KOPT-K1 (cell line): ENCODE measurements around the gene TSPAN13.

Source experiments
- H3K27ac ChIP-seq: fragments of 200-600 bp; sonication (generic); 2 replicates; pipeline ENCODE4 v1.5.1; 2016; ENCODE audit warnings: antibody characterized with exemption, mild to moderate bottlenecking, low read depth, low read length; ENCODE audit not compliant: poor library complexity, severe bottlenecking
- H3K36me3 ChIP-seq: fragments of 200-600 bp; sonication (generic); 2 replicates; pipeline ENCODE4 v1.5.1; 2017; ENCODE audit warnings: antibody characterized with exemption, mild to moderate bottlenecking, low read length, moderate library complexity; ENCODE audit not compliant: insufficient read depth
- H3K9me3 ChIP-seq: fragments of 200-600 bp; sonication (generic); 2 replicates; pipeline ENCODE4 v1.5.1; 2017; ENCODE audit warnings: antibody characterized with exemption, low read length, mild to moderate bottlenecking; ENCODE audit not compliant: insufficient read depth, poor library complexity, severe bottlenecking

The TSPAN13 gene

DNA sequence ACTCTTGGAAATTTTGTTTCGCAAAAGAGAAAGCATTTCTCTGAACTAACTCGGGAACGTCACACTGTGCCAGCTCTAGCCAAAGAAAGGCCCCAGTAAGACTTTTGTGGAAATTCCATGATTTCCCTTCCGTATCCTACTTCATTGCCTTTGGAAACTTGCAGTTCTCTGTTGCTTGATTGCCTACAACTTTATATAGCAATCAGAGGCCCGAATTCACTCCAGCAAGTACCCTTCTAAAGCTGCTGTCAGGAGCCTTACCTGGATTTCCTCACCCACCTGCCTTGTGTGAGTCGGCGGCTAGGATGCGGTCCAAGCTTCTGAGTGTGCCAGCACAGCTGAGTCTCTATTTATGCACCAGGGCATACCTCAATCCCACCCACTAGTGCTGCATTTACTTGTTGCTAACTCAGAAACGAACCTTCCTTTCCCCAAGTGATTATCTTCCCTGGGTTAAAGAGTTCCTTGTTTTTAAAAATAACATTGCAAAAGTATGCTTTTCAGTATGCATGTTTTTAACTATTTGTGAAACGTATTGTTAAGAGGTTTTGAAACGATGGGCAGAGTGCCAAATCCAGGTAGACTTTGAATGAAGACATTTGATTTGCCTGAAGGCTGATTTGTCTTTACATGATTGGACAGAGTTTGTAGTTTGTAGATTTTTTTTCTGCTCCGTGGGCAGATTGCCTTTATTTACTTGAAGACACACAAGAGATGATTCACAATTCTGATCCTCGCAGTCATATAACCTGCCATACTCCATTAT lies 51.3 kb downstream of the TSPAN13 start, which contains the start of gene AGR2:
Gene AGR2 (minus strand): TSS at position 326 of the 766 bp plus-strand sequence. CDS start 3,203 bp downstream, outside the sequence.
- no peak within 1 kb of the TSS for H3K27ac ChIP-seq
- H3K9me3 ChIP-seq: no peaks in the 10 kb centered on the region
- H3K36me3 ChIP-seq: no peaks in the 10 kb centered on the region

DNA sequence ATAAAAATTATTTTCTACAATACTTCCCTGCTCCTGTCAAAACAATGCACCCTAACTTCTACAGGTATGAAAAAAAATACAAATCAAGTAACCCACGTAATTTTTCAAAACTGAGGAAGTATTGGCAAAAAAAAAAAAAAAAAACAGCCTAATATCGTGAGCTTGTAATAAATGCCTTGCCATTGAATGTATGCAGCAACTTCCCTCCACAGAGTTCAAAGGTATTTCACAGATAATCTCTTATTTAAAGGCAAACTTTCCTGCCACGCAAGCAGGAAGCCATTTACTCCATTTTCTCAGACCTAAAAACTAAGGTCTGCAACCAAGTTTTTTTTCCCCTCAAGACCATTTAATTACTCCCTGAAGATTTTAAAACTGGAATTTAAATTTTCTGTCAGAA lies 51.9 kb downstream of the TSPAN13 start:
- no peak overlapping the region for H3K27ac ChIP-seq
- H3K36me3 ChIP-seq: no peaks in the 10 kb centered on the region
- H3K9me3 ChIP-seq: no peaks in the 10 kb centered on the region

- H3K27ac ChIP-seq: no peak overlapping the region
- no peaks in the 10 kb centered on the region for H3K36me3 ChIP-seq
- H3K9me3 ChIP-seq: no peaks in the 10 kb centered on the region
Measured at GRCh38 chr7:16810112-16810511, 56.6 kb downstream of the TSPAN13 start.

- Histone ChIP-seq H3K9me3 (no peaks in the 10 kb centered on the region), H3K27ac (no peak overlapping the region), H3K36me3 (no peaks in the 10 kb centered on the region)
Measured at GRCh38 chr7:16810573-16810972, 57.0 kb downstream of the TSPAN13 start.

GRCh38 chr7:16811551-16811950 lies 58.0 kb downstream of the TSPAN13 start:
- no peak overlapping the region for H3K27ac ChIP-seq
- no peaks in the 10 kb centered on the region for H3K9me3 ChIP-seq
- H3K36me3 ChIP-seq: no peaks in the 10 kb centered on the region

DNA sequence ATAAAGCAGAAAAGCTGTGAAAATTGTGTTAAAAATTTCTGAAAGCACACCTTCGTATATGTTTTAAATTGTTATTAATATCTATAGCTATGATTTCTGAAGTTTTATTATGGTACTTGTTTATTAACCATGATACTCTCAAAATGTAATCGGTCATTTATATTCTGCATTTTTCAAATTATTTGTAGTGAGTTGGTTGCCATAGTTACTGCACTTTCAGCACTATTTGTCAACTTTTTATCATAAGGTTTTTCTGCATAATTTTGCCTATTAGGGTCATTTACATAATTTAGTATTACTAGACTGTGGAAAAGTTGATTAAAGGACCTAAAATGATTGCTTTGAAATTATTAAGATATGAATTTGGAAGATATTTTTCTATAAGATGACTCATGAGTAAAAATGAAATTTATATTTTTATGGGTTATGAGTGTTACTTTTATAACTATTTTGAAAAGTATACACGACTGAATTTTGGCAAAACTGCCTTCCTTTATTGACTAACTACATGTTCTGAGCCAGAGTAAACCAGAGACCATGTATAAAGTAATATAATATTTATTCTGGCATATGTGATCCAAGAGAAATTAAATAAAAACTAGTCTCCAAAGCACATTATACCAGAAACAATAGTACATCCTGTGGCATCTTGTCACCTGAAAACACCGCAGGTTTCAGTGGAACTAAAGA lies 59.1 kb downstream of the TSPAN13 start:
- no peaks in the 10 kb centered on the region for H3K36me3 ChIP-seq
- no peaks in the 10 kb centered on the region for H3K9me3 ChIP-seq
- no peak overlapping the region for H3K27ac ChIP-seq

GRCh38 chr7:16813232-16813616 lies 59.7 kb downstream of the TSPAN13 start:
- Histone ChIP-seq H3K9me3 (no peaks in the 10 kb centered on the region), H3K36me3 (no peaks in the 10 kb centered on the region), H3K27ac (no peak overlapping the region)

- no peaks in the 10 kb centered on the region for H3K36me3 ChIP-seq
- H3K27ac ChIP-seq: no peak overlapping the region
- H3K9me3 ChIP-seq: no peaks in the 10 kb centered on the region
Measured at GRCh38 chr7:16815001-16815400, 61.4 kb downstream of the TSPAN13 start.

GRCh38 chr7:16816824-16817223 lies 63.3 kb downstream of the TSPAN13 start:
- no peaks in the 10 kb centered on the region for H3K36me3 ChIP-seq
- no peak overlapping the region for H3K27ac ChIP-seq

GRCh38 chr7:16817536-16817935 lies 64.0 kb downstream of the TSPAN13 start:
- Histone ChIP-seq H3K36me3 (no peaks in the 10 kb centered on the region), H3K9me3 (no peaks in the 10 kb centered on the region), H3K27ac (no peak overlapping the region)

More at GRCh38 chr7:16816824-16817223, 63.3 kb downstream of the TSPAN13 start:
- no peaks in the 10 kb centered on the region for H3K9me3 ChIP-seq

GRCh38 chr7:16818732-16819131 lies 65.2 kb downstream of the TSPAN13 start:
- Histone ChIP-seq H3K27ac (no peak overlapping the region), H3K9me3 (no peaks in the 10 kb centered on the region), H3K36me3 (no peaks in the 10 kb centered on the region)

GRCh38 chr7:16822029-16822428 lies 68.5 kb downstream of the TSPAN13 start:
- no peaks in the 10 kb centered on the region for H3K36me3 ChIP-seq
- no peaks in the 10 kb centered on the region for H3K9me3 ChIP-seq
- H3K27ac ChIP-seq: no peak overlapping the region

- Histone ChIP-seq H3K27ac (no peak overlapping the region), H3K9me3 (no peaks in the 10 kb centered on the region), H3K36me3 (no peaks in the 10 kb centered on the region)
Measured at GRCh38 chr7:16826060-16826459, 72.5 kb downstream of the TSPAN13 start.

DNA sequence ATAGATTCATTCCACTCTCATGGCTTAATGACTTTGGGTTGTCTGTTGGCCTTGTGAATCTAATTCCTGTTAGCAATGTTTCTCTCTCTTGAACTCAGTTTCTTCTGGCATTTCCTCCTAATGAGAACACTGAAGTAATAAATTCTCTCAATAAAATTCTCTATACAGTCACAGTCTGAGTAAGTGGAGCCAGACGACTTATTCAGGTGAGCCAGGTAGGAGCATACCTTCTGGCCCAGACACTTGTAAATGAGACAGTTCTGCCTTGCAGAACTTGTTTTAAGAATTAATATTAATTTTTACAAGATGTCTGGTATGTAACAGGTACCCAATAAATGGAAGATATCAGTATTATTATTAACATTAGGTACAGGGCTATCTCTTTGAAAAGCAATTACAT lies 79.8 kb downstream of the TSPAN13 start:
- H3K36me3 ChIP-seq: no peaks in the 10 kb centered on the region
- peaks cover 5% of the 10 kb centered on the region for H3K9me3 ChIP-seq
- H3K27ac ChIP-seq: no peak overlapping the region
